C1 segment of cervical spinal cord (tissue), 14 donors: ENCODE measurements around the gene FAM20C.

Experiments used
- DNase-seq, 14 donors: peaks; one replicate each; lab custom pipeline; 2025; lab: John Stamatoyannopoulos, UW

FAM20C gene

DNA sequence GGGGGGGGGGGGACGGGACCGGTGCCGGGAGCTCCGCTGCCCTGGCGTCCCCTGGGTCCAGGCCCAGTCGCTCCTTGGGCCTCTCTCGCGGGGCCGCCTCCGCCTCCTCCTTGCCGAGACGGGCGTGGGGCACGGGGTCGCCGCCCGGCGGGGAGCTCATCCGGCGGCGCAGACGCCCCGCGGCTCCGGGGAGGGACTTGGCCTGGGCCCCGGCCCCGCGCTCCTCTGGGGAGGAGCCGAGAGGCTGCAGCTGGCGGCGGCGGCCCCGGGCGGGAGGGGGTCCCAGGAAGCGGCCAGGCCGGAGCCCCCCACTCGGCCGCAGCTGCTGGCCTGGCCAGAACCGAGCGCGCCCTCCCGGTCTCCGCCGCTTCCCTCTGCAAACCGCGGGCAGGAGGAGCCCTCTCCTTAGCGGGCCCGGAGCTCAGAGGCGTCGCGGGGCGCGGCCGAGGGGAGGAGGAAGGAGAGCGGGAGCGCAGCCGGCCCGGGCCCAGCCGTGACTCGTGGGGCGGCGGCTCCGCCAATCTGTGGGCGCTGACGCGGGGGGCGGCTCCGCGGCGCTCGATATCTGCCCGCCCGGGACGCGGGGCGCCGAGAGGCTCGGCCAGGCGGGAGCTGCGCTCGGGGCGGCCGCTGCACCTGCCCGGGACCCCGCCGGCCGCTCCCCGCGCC, at the start of gene FAM20C:
TSS of gene FAM20C (plus strand) at position 591 of the 669 bp plus-strand sequence. CDS start 629 bp downstream, outside the sequence.
- DNase-seq = peak in 13 of 14 donors; percentile 50 to 95 (median 85)

- no peak for DNase-seq
Observed at GRCh38 chr7:143145-143751, 49.1 kb upstream of the FAM20C start.

GRCh38 chr7:143811-144453, 48.4 kb upstream of the FAM20C start:
- DNase-seq = no peak

GRCh38 chr7:144454-144826, 47.9 kb upstream of the FAM20C start:
- no peak for DNase-seq

GRCh38 chr7:145863-146262, 46.5 kb upstream of the FAM20C start:
- no peak for DNase-seq

GRCh38 chr7:148543-148931, 43.8 kb upstream of the FAM20C start:
- DNase-seq = no peak

GRCh38 chr7:148932-149790, 43.2 kb upstream of the FAM20C start:
- peak; percentile 80 to 100 (median 98) for DNase-seq

DNA sequence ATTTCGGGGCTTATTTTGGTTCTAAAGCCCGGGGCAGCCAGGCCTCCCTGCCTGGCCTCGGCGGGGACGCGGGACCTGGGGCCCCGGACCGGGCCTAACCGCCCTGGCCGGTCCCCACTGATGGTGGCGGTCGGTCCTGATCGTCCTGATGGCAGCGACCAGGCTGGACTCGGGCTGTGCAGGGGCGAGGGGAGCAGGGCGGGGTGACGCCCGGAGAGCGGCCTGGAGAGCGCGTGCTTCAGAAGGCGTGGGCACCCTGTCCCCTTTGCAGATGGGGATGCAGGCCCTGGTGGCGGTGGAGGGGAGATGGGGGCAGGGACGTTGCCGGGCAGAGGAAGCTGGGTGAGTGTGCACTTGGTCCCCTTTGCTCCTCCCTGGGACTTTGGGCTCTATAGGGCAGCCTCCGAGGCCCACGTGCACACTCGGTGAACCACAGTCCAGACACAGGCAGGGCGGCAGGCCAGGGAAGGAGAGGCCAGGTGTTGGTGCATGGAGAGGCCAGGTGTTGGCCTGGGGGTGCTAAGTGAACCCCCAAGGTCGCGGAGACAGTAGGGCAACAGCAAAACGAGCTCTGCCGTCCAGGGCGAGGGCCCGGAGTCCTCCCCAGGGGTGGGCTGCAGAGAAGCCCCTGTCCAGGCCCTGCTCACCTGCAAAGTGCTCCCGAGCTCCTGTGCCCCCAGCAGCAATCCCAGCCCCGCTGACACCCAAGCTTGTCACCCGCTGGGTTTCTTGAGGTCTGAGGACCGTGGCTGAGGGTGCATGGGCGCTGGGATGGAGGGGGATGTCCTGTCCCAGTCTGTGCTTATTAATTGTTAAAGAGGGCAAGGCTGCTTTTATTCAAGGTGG, 42.4 kb upstream of the FAM20C start:
- peak in 9 of 14 donors; percentile 52 to 81 (median 71) for DNase-seq

GRCh38 chr7:150811-151221, 41.6 kb upstream of the FAM20C start:
- DNase-seq = no peak

DNA sequence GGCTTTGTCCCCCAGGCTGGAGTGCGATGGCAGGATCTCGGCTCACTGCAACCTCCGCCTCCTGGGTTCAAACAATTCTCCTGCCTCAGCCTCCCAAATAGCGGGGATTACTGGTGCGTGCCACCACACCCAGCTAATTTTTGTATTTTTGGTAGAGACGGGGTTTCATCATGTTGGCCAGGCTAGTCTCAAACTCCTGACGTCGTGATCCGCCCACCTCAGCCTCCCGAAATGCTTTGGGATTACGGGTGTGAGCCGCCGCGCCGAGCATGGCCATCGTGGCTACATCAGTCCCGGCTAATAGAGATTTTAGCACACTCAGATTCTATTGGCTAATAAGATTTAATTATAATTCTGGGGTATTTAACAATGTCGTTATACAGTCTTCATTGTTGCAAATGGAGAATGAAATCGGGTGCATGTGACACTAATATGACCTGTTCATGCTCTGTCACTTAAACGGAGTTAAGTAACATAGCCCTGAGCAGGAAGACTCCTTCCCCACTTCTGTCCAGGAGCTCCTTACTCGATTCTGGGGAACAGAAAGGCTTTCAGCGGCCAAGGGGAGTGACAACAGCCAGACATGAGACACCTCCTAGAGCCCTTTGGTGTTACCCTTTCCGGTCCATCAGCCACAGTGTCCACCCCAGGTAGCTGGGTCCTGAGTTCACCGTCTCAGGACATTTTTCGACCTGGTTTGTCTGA, 40.9 kb upstream of the FAM20C start:
- no peak for DNase-seq

DNA sequence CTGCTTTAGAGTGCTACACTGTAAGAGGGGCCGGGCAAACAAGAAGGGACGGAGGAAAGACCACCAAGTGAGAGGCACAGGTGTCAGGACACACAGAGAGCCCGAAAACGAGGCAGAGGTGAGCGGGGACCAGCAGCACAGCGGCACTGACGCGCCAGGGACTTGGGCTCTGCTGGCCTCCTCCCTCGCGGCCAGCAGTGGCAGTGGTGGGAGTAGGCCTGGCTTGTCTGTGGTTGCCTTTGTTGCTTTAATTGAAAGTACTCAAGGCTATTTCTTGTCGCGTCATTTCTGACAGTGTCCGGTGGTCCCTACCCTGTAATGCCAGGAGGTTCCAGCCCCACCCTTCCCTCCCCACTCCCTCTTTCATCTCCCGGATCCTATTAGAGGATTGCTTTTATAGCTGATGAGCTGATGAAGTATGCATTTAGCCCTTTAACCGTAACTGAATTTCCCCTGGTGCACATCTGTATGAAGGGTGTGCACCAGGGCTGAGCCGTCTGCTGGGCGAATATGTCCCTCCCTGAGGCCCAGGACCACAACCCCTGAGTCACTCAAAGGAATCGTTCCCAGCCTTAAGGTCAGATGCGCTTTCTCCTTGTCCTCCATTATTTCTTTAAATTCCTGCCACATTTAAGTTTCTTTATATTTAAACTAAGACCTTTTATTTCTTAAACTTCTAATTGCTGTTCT, 39.5 kb upstream of the FAM20C start:
- DNase-seq = no peak

GRCh38 chr7:153604-154003, 38.8 kb upstream of the FAM20C start:
- no peak for DNase-seq

- peak in 1 of 14 donors; percentile 22 for DNase-seq
Observed at GRCh38 chr7:154096-154799, 38.1 kb upstream of the FAM20C start.

DNA sequence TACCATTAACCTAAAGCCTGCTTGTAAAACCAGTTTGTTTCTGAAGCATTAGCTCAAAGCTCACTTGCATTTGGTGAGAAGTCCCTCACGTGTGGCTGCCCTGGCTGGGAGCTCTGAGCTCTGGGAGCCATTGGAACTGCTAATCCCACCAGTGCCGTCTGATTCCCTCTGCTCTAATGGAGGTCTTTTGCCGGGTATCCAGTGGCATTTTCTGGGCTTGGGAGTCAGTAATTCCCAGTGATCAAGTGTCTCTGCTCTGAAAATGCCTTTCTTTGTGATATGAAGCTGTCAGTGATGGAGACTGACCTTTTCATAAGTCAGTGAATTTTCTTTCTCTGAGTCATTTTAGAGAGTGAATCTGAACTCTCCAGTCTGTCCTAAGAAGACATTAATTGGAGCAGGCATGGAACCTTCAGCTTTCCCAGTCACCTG, 36.9 kb upstream of the FAM20C start:
- no peak for DNase-seq

GRCh38 chr7:156111-157007, 36.0 kb upstream of the FAM20C start:
- DNase-seq = peak in 1 of 14 donors; percentile 23

DNA sequence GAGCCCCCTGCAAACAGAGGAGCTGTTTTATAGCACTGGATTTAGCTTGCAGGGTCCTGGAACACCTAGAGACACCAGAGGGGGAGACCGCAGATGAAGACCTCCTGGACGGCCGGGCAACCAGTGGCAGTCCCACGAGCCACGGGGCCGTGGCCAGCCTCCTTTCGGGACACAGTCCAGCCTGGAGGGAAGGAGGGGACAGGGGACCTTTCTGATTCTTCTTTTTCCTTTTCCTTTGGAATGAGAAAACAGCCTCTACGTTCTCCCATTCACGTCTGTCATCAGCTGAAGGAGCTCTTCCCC, 35.4 kb upstream of the FAM20C start:
- no peak for DNase-seq

GRCh38 chr7:157771-158625, 34.4 kb upstream of the FAM20C start:
- DNase-seq = peak in 1 of 14 donors; percentile 74
